Left forelimb (tissue), 1 donor: ENCODE measurements around the gene PDE4D.

Source experiments
- DNase-seq: peaks from one replicate; pipeline ENCODE4 v3.0.0-alpha.2; 2018; ENCODE audit warnings: low spot score

PDE4D gene

DNA sequence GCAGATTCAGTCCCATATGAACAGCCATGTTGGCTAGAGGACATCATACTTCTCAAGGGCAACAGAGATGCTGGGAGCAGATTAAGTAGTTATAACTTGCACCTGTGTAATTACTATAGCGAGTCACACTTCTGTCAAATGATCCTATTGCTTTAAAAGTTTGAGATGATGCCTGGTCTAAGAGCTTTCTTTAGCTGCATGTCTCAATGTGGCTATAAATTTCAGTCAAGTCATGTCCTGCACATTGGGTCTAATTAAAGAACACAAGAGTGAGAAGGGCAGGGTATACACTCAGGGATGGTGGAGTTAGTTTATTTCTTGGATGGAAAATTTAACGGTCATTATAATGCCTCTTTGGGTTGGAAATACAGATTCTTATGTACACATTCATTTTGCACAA, 753.4 kb downstream of the PDE4D start:
- no peak for DNase-seq

DNA sequence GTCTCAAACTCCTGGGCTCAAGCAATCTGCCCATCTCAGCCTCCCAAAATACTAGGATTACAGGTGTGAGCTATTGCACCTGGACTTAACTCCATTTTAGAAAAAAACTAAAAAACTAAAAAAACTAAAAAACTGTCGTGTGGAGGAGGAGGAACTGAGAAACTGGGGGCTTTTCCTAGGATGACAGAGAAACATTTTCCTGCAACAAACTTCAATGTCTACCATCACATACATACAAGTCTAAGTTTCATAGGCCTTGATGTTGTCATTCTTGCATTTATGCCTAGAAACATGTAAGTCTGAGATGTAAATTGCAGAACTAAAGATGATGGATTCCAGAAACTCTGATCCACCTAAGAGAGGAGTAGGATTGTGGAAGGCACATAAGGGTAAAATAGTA, 753.8 kb downstream of the PDE4D start:
- no peak for DNase-seq

DNA sequence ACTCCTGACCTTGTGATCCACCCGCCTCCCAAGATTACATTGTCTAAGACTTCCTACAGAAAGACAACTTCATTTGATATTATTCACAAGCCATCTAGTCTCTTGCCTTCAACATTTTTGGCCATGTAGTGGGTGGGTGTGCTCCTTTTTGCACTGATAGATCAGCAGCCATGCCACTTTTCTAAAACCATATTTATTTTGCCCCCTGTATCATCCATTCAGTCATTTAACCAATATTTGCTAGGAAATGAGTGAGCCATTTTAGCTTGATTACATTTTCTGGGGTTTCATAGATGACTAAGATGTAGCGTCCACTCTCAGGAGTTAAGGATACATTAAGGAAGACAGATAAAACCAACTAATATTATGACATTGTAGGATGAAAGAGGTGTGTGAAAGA, 755.0 kb downstream of the PDE4D start:
- no peak for DNase-seq

DNA sequence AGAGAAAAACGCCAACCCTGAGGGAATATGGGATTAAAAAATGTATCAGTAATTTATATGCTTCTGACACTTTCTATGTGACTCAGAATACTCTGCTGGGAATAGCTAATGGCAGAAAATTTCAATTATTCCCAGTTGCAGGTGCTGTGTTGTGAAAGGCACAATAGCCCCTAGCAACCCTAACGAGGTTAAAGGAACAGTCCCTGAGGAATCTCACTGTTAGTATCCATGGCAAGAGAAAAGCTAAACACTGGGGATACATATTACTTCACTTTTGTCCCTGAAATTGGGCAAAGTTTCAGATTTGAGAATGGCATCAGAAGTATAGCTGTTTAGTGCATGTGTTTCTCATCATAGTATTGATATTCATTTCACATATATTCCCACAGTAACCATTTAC, 755.7 kb downstream of the PDE4D start:
- DNase-seq: no peak

DNA sequence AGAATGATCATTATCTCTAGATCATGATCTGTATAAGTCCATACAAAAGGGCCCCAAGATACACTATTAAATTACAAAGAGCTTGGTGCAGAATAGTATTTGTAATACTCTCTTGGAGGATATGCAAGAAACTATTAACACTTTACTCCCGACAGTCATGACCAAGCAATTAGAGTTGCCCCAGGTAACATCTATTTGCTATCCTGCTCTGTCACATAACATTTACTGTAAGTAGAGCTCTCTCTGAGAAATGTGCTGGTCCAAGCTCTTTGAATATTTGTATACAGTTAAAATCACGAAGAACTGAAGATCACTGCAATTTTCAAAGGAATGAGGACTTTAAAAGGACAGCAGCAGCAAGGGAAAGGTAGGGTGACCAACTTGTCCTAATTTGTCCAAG, 757.0 kb downstream of the PDE4D start:
- DNase-seq: no peak

DNA sequence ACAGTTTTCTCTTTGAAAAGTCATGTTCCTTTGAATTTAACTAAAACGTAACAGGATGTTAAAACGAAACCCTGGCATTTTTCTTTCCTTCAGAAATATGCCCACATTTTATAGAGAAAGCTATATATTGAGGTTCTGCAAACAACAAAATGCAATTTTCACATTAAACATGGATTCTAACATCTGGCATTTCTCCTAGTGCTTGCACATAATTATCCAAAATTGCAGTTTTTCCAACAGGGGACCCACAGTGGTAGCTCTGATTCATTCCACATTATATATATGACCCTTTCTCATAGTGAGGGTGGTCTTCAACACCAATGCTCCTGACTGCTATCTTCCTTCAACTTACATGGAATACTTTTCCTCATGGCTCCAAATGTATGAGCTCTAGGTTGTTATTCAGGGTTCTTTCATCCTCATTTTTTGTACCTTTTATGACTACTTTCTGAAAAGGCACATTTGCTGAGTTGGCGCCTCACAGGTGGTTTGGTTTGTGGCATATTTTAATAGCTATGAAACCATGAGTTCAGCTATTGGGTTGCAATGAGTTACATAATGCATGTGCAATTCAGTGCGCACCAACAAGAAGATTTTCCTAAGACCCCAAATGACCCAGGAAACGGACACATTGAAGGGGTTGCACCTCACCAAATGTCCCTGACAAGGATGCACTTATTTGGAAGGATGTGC, 758.9 kb downstream of the PDE4D start:
- no peak for DNase-seq

DNA sequence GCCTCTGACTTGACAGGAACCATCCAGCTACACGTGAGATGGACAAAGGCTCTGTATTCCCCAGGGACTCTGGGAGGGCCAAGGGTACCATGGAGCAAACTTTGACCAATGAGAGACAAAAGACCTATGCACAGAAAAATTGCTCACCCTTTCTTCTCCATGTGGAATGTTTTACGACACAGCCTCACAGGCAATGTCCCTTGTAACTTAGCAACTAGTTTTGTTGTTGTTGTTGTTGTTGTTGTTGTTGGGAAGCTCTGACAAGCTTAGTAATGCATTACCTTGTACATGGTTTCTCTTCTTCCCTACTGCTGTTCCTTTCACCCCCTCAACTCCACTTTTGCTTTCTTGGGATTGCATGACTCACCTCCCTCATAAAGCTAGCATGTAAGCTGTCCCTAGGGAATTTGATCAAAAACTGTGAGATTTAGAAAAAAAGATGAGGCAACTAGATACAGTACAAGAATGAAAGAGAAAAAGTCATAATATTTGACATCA, 759.7 kb downstream of the PDE4D start:
- no peak for DNase-seq

DNA sequence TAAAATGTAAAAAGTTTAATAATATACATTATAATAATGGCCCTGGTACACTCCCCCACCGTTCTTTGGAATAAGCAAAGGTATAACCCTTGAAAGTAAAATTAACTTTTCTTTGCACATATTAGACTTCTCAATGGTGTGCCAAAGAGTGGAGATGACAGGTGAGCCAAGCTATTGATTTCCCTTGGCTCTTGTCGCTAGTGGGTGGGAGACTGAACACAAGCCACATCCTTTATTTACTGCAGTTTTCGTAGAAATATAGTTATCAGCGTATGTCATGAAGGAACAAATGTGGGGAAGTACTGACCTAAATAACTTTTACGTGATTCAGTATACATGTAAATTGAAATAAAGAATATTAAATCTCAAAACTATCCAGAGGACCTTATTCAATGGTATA, 761.4 kb downstream of the PDE4D start:
- no peak for DNase-seq

DNA sequence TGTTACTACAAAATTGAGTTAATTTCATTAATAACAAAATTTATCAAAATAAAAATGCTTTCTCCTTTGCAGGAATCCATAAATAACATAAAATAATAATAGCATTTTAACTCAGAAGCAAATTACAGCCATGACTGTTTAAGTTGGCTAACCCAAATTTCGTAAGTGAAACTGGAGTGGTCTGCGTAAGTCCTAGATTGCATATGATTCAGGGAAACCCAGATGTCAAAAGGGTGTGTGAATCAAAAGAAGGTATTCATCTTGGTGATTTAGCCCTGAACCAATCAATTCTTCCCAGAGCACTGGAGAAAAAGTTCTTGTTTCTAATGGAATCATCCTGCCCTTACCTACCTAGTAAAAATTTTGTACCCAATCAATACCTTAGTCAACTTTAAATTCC, 763.1 kb downstream of the PDE4D start:
- no peak for DNase-seq

DNA sequence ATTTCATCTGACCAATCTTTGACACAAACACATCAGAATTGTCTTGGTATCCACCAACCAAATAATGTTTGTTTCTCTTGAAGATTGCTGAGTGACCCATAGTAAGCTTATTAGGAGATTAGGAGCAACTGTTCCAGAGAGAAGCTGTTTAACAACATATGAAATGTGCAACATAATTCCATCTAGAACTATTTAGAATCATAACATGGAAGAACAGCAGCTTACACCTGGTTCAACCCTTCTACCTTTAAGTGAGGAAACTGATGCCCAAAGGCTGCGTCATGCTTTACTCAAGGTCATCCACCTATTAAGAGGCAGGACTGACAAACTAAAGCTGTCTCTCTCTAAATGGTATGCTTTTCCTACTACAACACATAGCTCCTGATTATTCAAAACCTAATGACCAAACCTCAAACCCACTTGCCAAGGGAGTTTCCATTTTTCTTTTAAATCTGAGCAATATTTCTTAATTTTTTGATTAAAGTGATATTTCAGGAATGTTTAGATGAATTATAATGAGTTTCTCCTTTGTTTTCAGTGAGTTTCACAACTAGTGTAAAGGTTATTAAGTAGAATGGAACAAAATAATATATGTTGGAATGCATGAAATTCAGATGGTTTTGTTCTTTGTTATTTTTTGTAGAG, 764.8 kb downstream of the PDE4D start:
- no peak for DNase-seq

DNA sequence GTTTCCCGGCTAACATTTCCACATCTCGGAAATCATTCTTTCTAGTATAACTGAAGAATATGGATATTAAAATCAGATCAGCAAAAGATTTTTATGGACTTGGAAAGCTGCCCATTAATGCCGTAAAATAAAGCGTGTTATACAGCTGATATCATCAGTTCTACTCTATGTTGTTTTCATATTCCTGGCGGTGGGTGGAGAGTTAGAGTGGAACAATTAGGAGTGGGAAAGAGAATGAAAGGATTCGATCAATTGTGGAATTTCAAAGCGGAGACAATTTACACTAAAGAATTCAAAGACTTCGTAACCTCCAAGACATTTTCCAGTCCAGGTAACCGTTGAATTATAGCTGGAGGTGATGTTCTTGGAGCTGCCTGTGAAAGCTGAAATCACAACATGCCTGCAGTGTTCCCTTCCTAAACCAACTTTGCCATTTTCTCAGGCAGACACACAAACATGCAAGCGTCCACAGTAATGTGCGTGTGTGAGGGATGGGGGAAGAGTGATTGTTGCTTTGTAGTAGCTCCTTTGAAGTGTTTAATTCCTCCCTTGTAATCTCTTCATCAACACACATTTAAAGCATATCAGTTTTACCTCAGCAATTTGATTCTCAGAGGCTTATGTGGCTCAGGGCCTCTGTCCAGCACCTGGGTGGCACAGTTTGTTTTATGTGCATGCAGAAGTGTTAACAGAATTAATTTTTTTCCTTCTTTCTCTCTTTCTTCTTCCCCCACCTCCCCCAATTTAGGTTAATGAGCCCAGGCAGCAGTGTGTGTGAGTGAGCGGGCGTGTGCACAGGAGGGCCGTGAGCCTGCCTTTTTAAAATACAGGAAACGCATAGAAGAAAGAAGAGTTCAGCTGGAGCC, 766.6 kb downstream of the PDE4D start:
- no peak for DNase-seq

DNA sequence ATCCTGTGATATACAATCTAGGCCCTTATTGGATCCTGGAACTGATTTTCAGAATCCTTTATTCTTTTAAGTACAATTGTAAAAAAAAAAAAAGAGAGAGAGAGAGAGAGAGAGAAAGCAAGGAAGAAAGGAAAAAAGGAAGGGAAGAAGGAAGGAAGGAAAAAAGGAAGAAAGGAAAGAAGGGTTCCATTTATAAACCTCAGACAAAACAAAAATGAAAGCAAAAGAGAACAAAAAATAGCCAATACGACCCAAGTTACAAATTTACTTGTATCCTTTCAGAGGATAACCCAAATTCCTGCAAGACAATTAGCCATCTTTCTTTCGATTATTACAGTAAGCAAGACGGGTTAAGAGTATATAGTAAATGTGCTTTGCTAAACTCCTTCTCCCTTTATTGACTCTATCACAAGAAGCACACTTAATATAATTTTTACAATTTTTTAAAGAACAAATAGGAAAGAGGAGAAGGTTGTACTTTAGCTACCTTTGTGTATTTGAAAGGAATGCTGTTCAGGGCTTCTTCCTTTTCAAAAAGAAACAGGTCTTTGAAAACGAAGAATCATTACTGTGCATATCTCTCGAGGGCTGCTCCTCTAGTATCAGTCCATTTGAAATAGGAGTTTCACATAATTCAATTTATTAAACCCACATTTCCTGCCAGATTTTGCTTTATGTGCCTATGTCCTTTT, 767.4 kb downstream of the PDE4D start:
- DNase-seq: no peak

DNA sequence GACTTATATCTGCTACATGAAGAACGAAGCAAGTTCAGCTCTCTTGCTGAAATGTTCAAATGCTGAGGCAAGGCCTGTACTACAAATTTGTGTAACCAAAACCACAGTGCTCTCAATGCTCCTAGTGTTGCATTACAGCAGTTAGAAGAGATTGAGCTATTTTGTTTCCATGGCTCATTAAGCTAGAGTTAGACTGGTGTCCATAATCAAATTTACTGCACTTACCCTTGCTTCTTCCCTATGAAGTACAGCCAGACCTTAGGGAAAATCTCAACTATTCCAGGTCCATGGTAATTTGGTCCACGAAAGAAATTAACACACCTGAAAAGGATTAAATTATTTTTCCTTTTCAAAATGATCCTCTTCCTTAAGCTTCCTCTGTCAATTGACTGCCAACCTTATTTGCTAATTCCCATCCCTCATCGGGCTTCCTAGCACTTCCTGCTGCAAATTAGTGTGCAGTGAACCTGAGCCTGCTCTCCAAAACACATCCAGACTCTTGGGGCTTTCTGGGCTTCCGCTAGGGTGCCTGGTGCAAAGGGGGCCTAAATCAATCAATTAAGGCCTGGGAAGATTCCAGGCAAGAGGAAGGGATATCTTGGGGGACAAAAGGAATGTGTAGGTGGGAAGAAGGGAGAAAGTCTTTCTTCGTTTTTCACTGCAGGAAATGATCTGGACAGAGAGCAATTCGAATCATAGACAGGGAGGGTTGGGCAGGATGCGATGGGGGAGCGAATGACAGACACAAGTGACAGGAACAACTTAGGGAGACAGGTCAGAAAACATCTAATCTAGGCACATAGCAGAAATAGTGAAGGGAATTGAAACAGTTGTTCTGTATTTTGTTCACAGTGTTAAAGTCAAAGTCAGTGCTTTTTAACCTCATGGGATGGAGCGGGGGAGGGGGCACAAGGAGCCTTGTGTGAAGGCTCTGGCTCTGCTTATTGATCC, 768.2 kb downstream of the PDE4D start:
- DNase-seq: no peak

DNA sequence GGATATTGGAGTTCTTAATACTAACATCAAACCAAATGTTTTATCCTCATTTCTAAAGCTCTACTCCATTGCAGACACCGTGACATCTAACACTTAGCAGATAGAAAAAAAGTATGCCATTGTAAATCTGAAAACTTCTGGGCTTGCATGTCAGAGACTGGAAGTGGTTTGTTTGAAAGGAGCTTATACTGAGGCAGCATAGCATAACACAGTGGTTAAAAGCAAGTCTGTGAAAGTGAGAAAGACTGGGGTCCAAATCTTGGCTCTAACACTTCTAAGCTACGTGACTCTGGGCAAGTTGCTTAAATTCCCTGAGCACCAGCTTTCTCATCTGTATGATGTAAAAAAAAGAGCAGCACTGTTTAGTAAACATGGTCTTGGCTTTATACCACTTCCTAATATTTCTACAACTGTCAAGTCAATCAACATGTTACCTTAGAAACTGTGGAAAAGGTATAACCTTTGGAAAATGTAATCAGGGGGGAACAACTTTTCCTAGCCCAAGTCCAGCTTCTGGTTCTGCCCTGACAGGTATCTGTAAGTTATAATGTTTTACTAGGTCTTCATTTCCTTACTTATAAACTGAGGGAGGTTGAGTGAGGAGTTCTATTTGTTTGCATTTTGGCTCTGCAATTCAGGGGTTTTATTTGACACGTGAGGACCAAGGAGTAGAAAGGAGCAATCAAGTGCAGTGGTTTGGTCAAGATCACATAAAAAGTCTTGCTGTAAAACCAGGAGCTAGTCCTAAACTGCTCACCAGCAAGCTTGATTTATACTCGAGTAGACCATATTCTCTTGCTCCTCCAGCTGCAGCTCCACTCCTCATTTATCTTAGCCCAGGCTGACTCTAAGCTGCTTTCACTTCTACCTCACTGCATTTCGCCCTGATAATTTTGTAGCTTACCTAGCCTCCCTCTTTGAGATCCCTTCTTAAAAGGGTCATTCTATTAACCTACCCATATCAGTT, 769.6 kb downstream of the PDE4D start:
- no peak for DNase-seq

DNA sequence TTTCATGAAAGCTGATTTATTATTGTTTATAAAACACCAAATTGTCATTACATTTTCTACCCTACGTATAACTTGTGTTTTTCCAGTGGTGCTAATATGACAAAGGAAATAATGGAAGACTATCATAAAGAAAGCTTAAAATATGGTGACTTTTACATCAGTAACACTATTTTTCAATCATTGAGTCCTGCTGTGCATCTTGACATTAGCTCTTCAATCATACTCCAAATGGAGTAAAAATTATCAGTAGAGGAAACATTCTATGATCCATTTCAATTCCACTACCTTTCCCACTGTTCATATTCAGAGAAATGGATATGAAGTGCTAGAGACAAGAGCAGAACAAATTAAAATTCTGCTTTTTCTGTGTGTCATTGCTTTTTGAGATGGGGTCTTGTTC, 774.0 kb downstream of the PDE4D start:
- no peak for DNase-seq

DNA sequence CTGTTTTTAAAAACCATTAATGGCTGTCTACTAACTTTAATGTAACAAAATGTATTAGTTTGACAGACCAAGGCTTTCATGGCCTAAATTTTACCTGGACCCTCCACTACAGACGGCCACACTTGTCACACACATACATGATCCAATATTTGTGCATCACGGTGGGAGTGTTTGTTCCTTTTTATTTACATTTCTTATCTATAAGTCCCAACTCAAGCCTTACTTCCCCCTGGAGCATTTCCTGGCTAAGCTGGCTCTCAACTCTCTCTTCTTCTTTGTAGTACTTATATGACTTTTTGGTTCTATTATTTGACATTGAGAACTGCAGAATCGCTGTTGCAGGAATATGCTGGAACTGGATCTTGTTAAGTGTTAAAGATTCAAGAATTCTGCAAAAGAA, 776.2 kb downstream of the PDE4D start:
- no peak for DNase-seq

DNA sequence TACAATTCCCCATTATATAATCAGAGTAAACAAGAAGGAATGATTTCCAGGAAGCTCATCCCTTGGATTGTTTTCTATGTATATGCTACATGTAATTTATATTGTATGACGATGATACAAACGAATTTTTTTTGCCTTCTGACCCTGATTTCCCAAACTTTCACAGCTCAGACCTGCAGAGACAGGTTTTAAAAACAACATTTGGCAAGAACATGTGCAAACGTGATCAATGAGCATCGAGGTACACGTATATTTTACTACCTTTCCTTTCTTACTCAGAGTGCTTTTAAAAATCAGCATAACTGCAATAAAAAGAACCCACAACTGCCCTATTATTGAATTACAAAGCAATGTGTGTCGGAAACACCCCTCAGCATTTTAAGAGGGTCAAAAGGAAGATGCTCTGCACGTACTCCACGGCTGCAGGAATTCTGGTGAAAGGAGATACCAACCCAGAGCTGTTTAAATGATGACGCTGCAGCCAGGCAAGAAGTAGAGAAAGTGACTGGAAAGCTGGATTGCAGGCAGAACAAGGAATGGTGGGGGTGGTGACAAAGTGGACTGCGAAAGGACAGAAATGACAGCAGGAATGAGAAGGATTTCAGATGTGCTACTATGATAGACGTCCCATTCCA, 777.2 kb downstream of the PDE4D start:
- DNase-seq: no peak

DNA sequence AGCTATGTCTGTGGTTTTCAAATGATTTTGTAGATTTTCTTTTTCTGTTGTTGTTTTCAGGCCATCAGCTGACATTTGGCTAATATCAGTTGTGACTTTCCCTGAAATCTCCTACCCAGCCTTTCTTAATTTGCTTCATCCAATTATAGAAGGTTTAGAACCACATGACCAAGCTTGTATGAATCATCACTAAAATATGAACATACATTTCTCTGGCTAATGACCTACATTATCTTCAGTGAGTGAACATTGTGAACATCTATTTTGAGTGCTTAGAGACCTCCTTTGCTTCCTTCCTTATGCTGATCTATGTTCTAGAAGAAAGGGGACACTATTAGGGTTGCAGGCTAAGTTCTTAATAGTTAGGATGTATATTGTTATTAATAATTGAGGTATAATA, 778.2 kb downstream of the PDE4D start:
- DNase-seq: no peak

DNA sequence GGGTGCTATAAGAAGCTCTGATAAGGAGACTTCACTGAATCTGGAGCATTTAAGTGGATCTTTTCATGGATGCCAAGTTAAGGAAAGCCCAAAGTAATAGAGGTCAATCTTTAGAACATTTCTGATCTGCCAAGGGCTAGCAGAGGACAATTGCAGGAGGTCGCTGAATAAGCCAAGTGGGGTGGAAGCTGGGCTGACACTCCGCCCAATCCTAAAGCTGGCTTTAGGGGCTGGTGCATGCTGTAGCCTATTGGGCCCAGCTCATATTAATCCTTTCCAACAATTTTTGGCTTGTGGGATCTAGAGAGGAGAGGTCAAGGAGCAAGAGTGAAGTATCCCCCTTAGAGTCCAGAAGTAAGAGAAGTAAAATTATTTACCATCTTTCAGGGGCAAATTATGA, 784.1 kb downstream of the PDE4D start:
- DNase-seq: no peak

DNA sequence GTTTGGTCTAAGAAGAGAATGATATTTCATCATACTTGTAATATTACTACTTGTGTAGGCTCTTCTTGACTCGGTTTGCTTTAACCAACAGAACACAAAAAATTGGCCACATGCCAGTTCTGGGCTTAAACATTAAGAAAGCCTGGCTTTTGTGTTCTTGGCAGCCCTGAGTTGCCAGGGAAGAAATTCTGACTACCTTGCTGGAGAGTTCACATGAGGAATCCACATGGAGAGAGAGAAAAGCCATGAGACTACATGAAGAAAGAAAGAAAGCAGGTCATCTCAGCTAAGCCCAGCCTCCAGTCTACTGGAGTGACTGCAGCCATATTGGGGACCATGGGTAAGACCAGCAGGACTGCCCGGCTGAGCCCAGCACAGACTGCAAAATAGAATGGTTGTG, 785.8 kb downstream of the PDE4D start:
- no peak for DNase-seq
